Measurements from ENCODE around the gene TASOR2.

The TASOR2 gene

DNA sequence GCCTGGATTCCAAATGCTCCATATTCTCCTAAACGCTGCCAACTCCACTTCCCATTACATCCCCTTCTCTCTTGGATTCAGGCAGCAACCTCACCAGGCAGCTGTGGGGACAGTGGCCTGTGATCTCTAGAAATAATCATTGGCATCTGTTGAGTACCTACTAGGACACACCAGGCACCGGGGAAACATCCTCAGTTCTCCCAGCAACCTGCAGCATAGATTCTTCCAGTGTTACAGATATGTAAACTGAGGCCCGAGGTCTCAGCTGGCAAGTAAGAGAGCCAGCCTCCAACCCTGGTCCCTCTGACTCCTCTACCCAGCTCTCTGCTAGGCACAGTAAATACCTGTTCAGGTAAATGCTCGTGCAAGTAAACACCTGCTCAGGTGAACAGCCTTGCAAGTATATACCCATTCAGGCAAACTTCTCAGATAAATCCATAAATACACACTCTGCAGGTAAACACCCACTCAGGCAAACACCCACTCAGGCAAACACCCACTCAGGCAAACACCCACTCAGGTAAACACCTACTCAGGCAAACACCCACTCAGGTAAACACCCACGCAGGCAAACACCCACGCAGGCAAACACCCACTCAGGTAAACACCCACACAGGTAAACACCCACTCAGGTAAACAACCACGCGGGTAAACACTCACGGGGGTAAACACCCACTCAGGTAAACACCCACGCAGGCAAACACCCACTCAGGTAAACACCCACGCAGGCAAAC, 37.0 kb upstream of the TASOR2 start:
- TF ChIP-seq POLR2AphosphoS5 (IDR thresholded peaks at IDR 0.05; ENCODE audit: low read depth, low read length) (no peak), TAF1 (IDR thresholded peaks at IDR 0.05; ENCODE audit: borderline replicate concordance, low read depth, low read length) (no peak), POLR2A (IDR thresholded peaks at IDR 0.05; ENCODE audit: low read depth, low read length) (no peak)
- no peak for FAIRE-seq
- no peak for DNase-seq (ENCODE audit: insufficient read length)

DNA sequence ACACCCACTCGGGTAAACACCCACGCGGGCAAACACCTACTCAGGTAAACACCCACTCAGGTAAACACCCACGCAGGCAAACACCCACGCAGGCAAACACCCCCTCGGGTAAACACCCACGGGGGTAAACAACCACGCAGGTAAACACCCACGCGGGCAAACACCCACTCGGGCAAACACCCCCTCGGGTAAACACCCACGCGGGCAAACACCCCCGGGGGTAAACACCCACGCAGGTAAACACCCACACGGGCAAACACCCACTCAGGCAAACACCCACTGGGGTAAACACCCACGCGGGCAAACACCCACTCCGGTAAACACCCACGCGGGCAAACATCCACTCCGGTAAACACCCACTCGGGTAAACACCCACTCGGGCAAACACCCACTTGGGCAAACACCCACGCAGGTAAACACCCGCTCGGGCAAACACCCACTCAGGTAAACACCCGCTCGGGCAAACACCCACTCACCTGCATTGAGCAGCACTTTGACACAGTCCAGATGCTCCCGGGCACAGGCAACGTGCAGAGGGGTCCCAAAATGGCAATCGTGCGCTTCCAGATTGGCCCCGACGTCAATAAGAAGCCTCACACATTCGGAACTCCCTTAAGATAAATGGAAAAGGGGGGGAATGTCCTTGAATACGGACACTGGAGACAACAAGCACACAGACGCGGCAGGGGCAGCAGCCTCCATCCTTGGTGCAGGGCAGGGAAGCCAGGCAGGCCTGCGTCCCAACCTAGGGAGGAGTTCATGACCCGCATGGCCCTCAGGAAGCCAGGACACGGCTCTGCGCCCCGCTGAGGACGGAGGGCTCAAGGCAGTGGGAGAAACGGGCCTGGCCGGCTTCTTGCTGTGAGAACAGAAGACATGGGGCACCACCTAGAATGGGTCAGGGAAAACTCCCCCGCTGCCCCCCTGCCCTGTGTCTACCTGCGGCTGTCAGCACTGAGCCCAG, 35.9 kb upstream of the TASOR2 start:
- DNase-seq (ENCODE audit: insufficient read length) (no peak), FAIRE-seq (no peak)

DNA sequence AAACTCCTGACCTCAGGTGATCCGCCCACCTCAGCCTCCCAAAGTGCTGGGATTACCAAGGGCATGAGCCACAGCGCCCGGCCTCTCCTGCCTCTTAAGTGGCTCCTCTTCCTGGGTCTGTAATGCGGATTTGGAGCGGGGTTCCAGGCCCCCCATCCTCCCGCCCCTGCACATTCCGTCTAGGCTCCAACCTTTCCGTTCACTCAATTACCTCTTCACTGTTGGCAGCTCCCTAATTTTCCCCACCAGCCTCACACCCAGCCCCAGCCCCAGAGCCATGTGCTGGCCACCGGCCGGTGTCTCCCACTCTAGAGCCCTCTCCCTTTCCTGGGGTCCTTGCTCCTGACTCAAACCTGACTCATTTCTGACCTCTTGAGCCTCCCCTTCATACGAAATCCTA, 34.9 kb upstream of the TASOR2 start:
- no peak for DNase-seq (ENCODE audit: insufficient read length)
- no peak for TF ChIP-seq POLR2A (IDR thresholded peaks at IDR 0.05; ENCODE audit: low read depth, low read length)
- TF ChIP-seq TAF1 (IDR thresholded peaks at IDR 0.05; ENCODE audit: borderline replicate concordance, low read depth, low read length), result no peak
- no peak for TF ChIP-seq POLR2AphosphoS5 (IDR thresholded peaks at IDR 0.05; ENCODE audit: low read depth, low read length)
- no peak for FAIRE-seq

More for the DNA sequence above, 35.9 kb upstream of the TASOR2 start:
- TF ChIP-seq TAF1 (IDR thresholded peaks at IDR 0.05; ENCODE audit: borderline replicate concordance, low read depth, low read length), result no peak
- no peak for TF ChIP-seq POLR2A (IDR thresholded peaks at IDR 0.05; ENCODE audit: low read depth, low read length)
- no peak for TF ChIP-seq POLR2AphosphoS5 (IDR thresholded peaks at IDR 0.05; ENCODE audit: low read depth, low read length)

DNA sequence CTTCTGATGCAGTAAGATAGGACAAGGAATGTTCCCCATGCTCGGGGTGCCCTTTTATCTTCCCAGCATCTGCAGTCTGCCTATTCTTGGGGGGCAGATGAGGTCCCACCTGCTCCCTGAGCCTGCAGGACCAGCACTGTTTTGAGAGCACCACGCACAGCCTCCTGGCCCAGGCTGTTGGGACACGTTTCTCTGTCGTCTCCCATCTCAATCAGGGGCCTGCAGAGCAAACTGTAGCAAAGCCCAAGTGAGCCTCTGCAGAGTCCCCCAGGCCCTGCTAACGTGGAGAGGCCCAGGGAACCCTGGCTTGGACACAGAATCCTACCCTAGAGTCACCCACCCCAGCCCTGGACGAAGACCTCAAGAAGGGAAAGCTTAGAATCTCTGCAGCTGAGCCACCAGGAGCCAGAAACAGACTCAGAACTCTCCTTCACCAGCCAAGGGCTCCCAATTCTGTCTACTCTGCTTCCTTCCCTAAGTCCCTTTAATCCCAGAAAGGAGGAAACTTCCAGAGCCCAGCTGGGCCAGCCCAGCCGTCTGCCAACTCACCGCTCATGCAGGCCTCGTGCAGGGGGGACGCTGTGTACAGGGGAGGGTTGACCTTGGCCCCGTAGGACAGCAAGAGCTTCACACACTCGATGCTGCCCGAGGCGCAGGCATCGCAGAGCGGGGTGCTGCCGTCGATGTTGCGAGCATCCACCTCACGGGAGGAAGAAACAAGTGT, 33.8 kb upstream of the TASOR2 start:
- FAIRE-seq, result no peak
- DNase-seq (ENCODE audit: insufficient read length), result no peak
- TF ChIP-seq POLR2AphosphoS5 (IDR thresholded peaks at IDR 0.05; ENCODE audit: low read depth, low read length) (no peak), TAF1 (IDR thresholded peaks at IDR 0.05; ENCODE audit: borderline replicate concordance, low read depth, low read length) (no peak), POLR2A (IDR thresholded peaks at IDR 0.05; ENCODE audit: low read depth, low read length) (no peak)

DNA sequence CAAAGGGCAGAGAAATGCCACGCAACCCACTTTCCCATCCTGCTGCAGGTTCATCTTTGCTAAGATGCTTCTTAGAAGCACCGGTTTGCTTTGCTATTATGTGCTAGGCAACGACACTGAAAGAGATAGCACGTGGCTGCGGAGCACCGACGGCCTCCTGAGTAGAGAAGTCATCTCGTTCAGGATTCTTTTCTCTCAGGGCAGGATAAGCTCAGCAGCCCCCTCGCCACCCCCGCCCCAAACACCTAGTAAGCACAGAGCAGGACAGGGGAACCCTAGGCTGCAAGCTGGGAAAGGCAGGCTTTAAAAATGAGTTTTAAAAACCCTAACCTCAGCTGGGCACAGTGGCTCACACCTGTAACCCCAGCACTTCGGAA, 33.3 kb upstream of the TASOR2 start:
- DNase-seq (ENCODE audit: insufficient read length), result no peak
- FAIRE-seq, result no peak
- TF ChIP-seq TAF1 (IDR thresholded peaks at IDR 0.05; ENCODE audit: borderline replicate concordance, low read depth, low read length), result no peak
- no peak for TF ChIP-seq POLR2AphosphoS5 (IDR thresholded peaks at IDR 0.05; ENCODE audit: low read depth, low read length)
- TF ChIP-seq POLR2A (IDR thresholded peaks at IDR 0.05; ENCODE audit: low read depth, low read length), result no peak

DNA sequence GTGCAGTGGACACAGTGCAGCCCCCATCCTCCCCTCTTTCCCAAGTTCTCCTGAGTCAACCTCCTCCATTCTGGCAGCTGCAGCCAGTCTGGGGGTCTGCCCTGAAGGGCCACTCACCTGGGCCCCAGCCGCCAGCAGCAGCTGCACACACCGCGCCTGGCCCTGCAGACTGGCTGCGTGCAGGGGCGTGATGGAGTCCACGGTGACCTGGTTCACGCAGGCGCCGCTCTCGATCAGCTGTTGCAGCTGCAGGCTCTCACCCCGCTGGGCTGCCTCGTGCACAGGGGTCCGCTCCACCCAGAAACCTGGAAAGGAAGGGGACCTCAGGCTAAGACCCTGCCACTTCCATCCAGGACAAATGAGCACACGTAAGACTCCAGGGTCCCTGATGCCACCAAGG, 31.9 kb upstream of the TASOR2 start:
- FAIRE-seq (no peak), DNase-seq (ENCODE audit: insufficient read length) (no peak)
- TF ChIP-seq TAF1 (IDR thresholded peaks at IDR 0.05; ENCODE audit: borderline replicate concordance, low read depth, low read length), result no peak
- no peak for TF ChIP-seq POLR2AphosphoS5 (IDR thresholded peaks at IDR 0.05; ENCODE audit: low read depth, low read length)
- TF ChIP-seq POLR2A (IDR thresholded peaks at IDR 0.05; ENCODE audit: low read depth, low read length), result no peak

DNA sequence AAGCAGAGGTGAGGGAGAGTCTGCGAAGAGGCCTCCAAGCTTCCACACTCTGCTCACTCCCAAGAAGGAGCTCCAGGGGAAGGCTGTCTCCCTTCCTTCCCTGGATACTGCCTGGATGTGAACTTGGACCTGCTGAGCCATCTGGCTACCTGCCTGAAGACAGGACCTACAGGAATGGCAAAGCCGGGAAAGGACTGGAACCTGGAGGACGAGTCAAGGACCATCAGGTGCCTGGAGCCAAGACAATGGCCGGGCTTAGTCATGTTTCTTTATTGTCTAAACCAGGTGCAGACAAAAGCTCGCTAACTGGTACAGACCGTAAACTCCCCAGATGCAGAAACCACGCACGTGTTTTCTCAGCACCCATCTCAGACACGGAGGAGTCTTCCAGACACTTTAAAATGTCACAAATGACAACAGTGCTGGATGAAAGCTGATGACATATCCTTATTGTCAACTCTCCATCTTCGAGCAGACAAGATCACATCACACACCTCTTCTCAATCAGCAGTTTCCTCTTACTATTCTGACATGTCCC, 30.4 kb upstream of the TASOR2 start:
- TF ChIP-seq POLR2A (IDR thresholded peaks at IDR 0.05; ENCODE audit: low read depth, low read length) (no peak), POLR2AphosphoS5 (IDR thresholded peaks at IDR 0.05; ENCODE audit: low read depth, low read length) (no peak), TAF1 (IDR thresholded peaks at IDR 0.05; ENCODE audit: borderline replicate concordance, low read depth, low read length) (no peak)
- no peak for DNase-seq (ENCODE audit: insufficient read length)
- FAIRE-seq, result no peak

DNA sequence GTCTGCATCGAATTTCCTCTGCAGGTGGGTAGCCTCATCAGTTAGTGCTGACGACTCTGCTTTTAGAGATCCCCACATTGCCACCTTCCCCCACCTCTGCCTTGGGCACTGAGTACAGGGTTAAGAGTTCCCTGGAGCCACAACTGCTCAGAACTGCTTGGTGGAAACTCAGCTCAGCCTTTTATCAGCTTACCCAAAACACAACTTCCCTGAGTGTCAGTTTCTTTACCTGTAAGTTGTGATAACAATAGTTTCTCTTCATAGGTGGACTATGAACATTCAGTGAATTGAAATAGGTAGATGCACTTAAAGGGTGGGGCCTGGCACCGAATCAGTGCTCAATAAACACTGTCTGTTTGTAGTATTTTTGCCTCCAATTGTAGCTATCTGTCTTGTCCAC, 29.5 kb upstream of the TASOR2 start:
- TF ChIP-seq TAF1 (IDR thresholded peaks at IDR 0.05; ENCODE audit: borderline replicate concordance, low read depth, low read length) (no peak), POLR2A (IDR thresholded peaks at IDR 0.05; ENCODE audit: low read depth, low read length) (no peak), POLR2AphosphoS5 (IDR thresholded peaks at IDR 0.05; ENCODE audit: low read depth, low read length) (no peak)
- DNase-seq (ENCODE audit: insufficient read length), result no peak
- FAIRE-seq, result no peak

DNA sequence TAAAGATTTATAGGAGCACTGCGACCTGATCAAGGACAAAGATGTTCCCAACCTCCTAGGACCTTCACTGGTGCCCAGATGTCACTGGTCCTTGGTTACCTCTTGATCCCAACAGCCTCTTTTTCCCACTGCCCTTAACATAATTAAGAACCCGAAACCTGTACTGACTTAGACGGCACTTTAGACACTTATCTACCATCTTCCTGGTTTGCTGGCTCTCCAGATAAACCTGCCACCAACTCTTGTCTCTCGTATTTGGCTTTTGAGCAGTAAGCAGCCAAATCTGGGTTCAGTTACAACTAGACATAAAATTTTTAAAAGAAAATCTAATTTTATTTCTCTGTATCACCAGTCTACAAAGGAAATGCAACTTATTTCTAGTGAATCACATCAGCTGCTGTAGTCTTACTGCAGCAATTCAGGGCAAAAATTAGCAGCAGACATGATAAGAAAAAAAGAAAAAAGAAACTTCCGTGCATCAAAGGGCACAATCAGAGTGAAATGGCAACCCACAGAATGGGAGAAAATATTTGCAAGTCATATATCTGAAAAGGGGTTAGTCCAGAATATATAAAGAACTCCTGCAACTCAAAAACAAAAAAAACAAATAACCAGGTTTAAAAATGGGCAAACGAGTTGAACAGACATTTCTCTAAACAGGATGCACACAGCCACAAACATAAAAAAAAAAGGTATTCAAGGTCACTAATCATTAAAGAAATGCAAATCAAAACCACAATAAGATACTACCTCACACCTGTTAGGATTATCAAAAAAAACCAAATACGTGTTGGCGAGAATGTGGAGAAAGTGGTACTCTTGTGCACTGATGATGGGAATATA, 27.7 kb upstream of the TASOR2 start:
- no peak for DNase-seq (ENCODE audit: insufficient read length)
- FAIRE-seq, result no peak
- TF ChIP-seq POLR2AphosphoS5 (IDR thresholded peaks at IDR 0.05; ENCODE audit: low read depth, low read length) (no peak), TAF1 (IDR thresholded peaks at IDR 0.05; ENCODE audit: borderline replicate concordance, low read depth, low read length) (no peak), POLR2A (IDR thresholded peaks at IDR 0.05; ENCODE audit: low read depth, low read length) (no peak)

DNA sequence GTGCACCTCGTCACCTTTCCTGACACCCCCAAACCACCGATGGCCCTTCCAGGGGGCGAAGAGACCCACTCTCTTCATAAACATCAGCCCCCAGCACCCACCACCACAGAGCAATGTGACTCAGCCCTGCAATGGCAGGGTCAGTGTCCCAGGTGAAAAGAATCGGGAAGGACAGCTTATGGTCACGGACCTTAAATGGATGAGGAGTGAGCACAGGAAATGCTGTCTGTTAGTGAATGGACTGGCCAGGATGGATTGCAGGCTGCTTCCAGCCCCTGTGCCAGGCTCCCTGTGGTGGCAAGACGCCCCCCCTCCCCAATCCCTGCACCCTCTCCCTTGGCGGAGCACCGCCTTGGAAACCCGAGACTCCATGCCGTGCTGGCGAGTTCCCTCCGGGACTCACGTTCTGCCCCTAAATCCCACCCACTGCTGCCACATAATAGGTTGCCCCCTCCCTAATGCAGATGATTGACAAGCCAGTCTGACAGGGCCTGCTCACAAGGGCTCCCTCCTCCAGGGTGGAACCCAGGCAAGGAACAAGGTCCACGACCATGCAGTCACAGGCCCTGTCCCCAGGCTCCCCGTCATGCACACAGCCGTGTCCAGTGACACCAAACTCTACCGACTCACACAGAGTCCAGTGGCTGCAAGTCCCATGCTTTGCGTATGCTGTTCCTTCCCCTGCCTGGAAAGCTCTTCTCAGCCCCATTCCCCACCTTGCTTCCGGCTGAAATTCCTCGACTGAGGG, 25.6 kb upstream of the TASOR2 start:
- TF ChIP-seq POLR2AphosphoS5 (IDR thresholded peaks at IDR 0.05; ENCODE audit: low read depth, low read length) (no peak), TAF1 (IDR thresholded peaks at IDR 0.05; ENCODE audit: borderline replicate concordance, low read depth, low read length) (no peak), POLR2A (IDR thresholded peaks at IDR 0.05; ENCODE audit: low read depth, low read length) (no peak)
- DNase-seq (ENCODE audit: insufficient read length) (no peak), FAIRE-seq (no peak)

All from GM12892 (cell line).